OCI-LY7 (cell line): ENCODE measurements around the gene SNX10. TPM values are rescaled to one million over a fixed set of nuclear protein-coding genes. Genes with fewer than 3 reads are reported as not detected.

Source experiments
- BruUV-seq: library from RNA; stranded (reverse); fragments of 400-500 nt; replicated peaks from 2 replicates; lab custom pipeline; 2021; lab: Mats Ljungman, UMichigan
- CTCF ChIA-PET: fragments of 300-600 bp; sonication (Branson Sonifier 250); formaldehyde crosslinking; loops from one replicate; lab custom pipeline; 2022; ENCODE audit warnings: antibody characterized with exemption; ENCODE audit not compliant: unreplicated experiment; lab: Charles Lee
- POLR2A ChIA-PET: fragments of 300-600 bp; sonication (Branson Sonifier 250); formaldehyde crosslinking; loops from one replicate; lab custom pipeline; 2022; ENCODE audit warnings: antibody characterized with exemption; lab: Charles Lee
- DNase-seq: peaks from one replicate; pipeline ENCODE4 v3.0.0-alpha.2; 2015; ENCODE audit warnings: low spot score
- H2AFZ ChIP-seq: fragments of 200-600 bp; sonication (generic), shearing (Covaris generic); 2 replicates; pipeline ENCODE4 v1.6.1; 2014; ENCODE audit warnings: mild to moderate bottlenecking, antibody characterized with exemption, low read length, moderate library complexity
- H3K27ac ChIP-seq: fragments of 200-600 bp; sonication (generic); 2 replicates; pipeline ENCODE4 v1.5.1; 2014; ENCODE audit warnings: mixed run types, low read depth, mild to moderate bottlenecking, moderate library complexity, low read length, inconsistent platforms; ENCODE audit not compliant: poor library complexity, severe bottlenecking
- H3K36me3 ChIP-seq: fragments of 200-600 bp; sonication (generic); 2 replicates; pipeline ENCODE4 v1.6.1; 2014; ENCODE audit warnings: mild to moderate bottlenecking, antibody characterized with exemption, low read length, moderate library complexity, mixed read lengths; ENCODE audit not compliant: insufficient read depth
- H3K4me1 ChIP-seq: fragments of 200-600 bp; sonication (generic); 2 replicates; pipeline ENCODE4 v1.5.1; 2014; ENCODE audit warnings: mild to moderate bottlenecking, low read length; ENCODE audit not compliant: insufficient read depth, poor library complexity, severe bottlenecking
- H3K4me2 ChIP-seq: fragments of 200-600 bp; sonication (generic); 2 replicates; pipeline ENCODE4 v1.6.1; 2014; ENCODE audit warnings: mild to moderate bottlenecking, low read length
- H3K4me3 ChIP-seq: fragments of 200-600 bp; sonication (generic); 2 replicates; pipeline ENCODE4 v1.5.1; 2014; ENCODE audit warnings: mild to moderate bottlenecking, low read depth, low read length; ENCODE audit not compliant: poor library complexity, severe bottlenecking
- H3K79me2 ChIP-seq: fragments of 200-600 bp; sonication (generic); 2 replicates; pipeline ENCODE4 v1.6.1; 2016; ENCODE audit warnings: low read depth, mild to moderate bottlenecking, low read length, moderate library complexity, mixed read lengths; ENCODE audit not compliant: insufficient read depth
- H3K9me2 ChIP-seq: fragments of 200-600 bp; sonication (generic); 2 replicates; pipeline ENCODE4 v1.6.1; 2016; ENCODE audit warnings: mild to moderate bottlenecking, low read length, mixed read lengths; ENCODE audit not compliant: insufficient read depth
- H3K9me3 ChIP-seq: fragments of 200-600 bp; sonication (generic); 2 replicates; pipeline ENCODE4 v1.6.1; 2014; ENCODE audit warnings: mild to moderate bottlenecking, mixed run types, low read length, mixed read lengths
- H4K20me1 ChIP-seq: fragments of 200-600 bp; sonication (generic); 2 replicates; pipeline ENCODE4 v1.6.1; 2014; ENCODE audit warnings: mild to moderate bottlenecking, antibody characterized with exemption, low read length, moderate library complexity, mixed read lengths; ENCODE audit not compliant: insufficient read depth
- EZH2phosphoT487 ChIP-seq: fragments of 200-600 bp; sonication (generic); IDR thresholded peaks from 2 replicates; pipeline ENCODE4 v1.6.1; 2018; ENCODE audit warnings: low read depth, borderline replicate concordance, mild to moderate bottlenecking, mixed run types, antibody characterized with exemption, low read length, moderate library complexity, mixed read lengths
- intact Hi-C: fragments of 100-400 bp; cut with micrococcal nuclease; formaldehyde crosslinking; loops from one replicate; pipeline ENCODE4 v1.10.0; 2022; ENCODE audit not compliant: unreplicated experiment
- total RNA-seq, 2 experiments: library from RNA; depleted of rRNA in 1 of 2; stranded (reverse); fragments of >200 nt in 1 of 2; shearing (Covaris generic) in 1 of 2; gene quantifications; 2 replicates each; pipeline ENCODE4 v1.2.3, GENCODE V29; 2014 to 2022
- TF ChIP-seq, protein P1 (sequence below): fragments of 200-600 bp; sonication (generic); conservative IDR thresholded peaks from 2 replicates; pipeline ENCODE4 v1.5.1; 2014; ENCODE audit warnings: mild to moderate bottlenecking, antibody characterized with exemption, low read length, moderate library complexity, mixed read lengths

SNX10 gene
- total RNA-seq, 2 experiments from 2014 or later: 14.3 to 32.9 TPM

DNA sequence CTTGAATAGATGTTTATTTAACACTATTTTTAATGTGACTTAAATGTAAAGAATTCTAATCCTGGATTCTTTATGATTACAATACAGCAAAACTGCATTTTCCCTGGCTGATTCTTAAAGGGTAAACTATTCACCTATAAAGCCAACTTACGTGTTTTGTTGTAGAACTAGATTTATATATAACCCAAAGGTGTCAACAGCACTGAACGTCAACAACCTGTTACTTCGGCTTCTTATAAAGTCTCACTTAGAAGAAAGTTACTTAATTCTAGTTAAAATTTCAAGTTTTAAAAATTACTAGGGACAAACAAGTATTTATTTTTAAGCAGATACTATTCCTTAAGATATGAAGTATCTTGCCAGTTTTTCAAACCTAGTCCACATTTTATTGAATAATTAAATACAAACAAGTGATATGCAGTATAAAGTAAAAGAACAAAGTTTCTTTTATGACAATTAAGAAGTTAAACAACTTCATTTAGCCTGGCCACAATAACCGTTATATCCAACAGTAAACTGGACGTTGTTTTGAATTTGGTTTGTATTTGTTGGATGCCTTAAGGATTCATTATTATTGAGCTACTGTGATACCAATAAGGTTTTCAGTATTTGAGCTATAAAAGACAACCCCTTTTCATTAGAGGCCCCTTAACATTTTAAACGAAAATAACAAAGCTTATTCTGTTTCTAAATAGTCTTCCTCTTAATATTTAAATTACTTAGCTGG lies 83.1 kb downstream of the SNX10 start:
- CTCF ChIA-PET: interaction anchor here (1.0 kb wide), 1 partner anchor 82 kb away, joined by 3 read pairs; no protein-coding TSS in a partner anchor
- intact Hi-C loops: no loop called here
- TF ChIP-seq, protein P1, sequence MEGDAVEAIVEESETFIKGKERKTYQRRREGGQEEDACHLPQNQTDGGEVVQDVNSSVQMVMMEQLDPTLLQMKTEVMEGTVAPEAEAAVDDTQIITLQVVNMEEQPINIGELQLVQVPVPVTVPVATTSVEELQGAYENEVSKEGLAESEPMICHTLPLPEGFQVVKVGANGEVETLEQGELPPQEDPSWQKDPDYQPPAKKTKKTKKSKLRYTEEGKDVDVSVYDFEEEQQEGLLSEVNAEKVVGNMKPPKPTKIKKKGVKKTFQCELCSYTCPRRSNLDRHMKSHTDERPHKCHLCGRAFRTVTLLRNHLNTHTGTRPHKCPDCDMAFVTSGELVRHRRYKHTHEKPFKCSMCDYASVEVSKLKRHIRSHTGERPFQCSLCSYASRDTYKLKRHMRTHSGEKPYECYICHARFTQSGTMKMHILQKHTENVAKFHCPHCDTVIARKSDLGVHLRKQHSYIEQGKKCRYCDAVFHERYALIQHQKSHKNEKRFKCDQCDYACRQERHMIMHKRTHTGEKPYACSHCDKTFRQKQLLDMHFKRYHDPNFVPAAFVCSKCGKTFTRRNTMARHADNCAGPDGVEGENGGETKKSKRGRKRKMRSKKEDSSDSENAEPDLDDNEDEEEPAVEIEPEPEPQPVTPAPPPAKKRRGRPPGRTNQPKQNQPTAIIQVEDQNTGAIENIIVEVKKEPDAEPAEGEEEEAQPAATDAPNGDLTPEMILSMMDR: no peak
- TF ChIP-seq EZH2phosphoT487: no peak
- Histone ChIP-seq H3K4me1 (peaks cover 21% of the 10 kb centered on the region), H3K4me3 (no peak overlapping the region), H3K4me2 (no peak overlapping the region; the same call in 1 of the 2 replicates), H3K27ac (no peak overlapping the region), H3K36me3 (peaks cover 36% of the 10 kb centered on the region), H2AFZ (no peak overlapping the region), H3K9me3 (no peaks in the 10 kb centered on the region), H3K79me2 (no peaks in the 10 kb centered on the region), H3K9me2 (no peaks in the 10 kb centered on the region), H4K20me1 (no peaks in the 10 kb centered on the region)
- no TSS peak for BruUV-seq
- POLR2A ChIA-PET: interaction anchor here (0.8 to 1.5 kb wide), 4 partner anchors 23 to 147 kb away, joined by 3 to 10 read pairs (median 4); no protein-coding TSS in a partner anchor
- no peak for DNase-seq

DNA sequence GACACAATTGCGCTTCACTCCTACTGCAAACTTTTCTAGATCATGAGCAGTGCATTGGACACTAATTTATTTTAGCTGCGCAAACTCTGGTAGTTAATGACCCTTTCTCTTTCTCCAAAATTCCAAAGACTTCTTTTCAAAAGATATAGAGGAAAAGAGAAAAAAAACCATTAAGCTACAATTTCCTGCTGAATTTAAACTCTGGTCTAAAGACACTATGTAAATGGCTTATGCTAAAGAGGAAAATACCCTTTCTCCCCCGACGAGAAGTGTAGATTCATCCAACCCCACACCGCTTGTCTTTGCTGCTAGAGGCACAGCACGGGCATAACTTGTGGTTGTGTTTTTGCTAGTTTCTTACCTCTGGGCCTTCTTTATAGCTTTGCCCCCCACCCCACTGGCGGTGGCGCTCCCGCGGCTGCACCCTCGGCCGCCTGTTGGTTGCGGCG lies 84.1 kb downstream of the SNX10 start:
- TF ChIP-seq, protein P1: no peak
- TF ChIP-seq EZH2phosphoT487: no peak
- H3K9me2 ChIP-seq: no peaks in the 10 kb centered on the region
- peak overlapping the region; percentile 74 for H3K4me2 ChIP-seq
- no TSS peak for BruUV-seq
- peak overlapping the region; percentile 55 for H3K4me3 ChIP-seq
- H2AFZ ChIP-seq: no peak overlapping the region; the same call in 1 of the 2 replicates
- H3K79me2 ChIP-seq: no peaks in the 10 kb centered on the region
- POLR2A ChIA-PET: interaction anchor here (0.6 to 1.5 kb wide), 4 partner anchors 22 to 257 kb away, joined by 3 to 10 read pairs (median 3); no protein-coding TSS in a partner anchor
- intact Hi-C loops: no loop called here
- CTCF ChIA-PET: no interaction called here
- H3K36me3 ChIP-seq: peaks cover 29% of the 10 kb centered on the region
- no peaks in the 10 kb centered on the region for H3K9me3 ChIP-seq
- no peak overlapping the region for H3K27ac ChIP-seq
- peaks cover 16% of the 10 kb centered on the region for H3K4me1 ChIP-seq
- DNase-seq: peak; percentile 33
- no peaks in the 10 kb centered on the region for H4K20me1 ChIP-seq
